NK-92 treated with Interleukin-12 subunit alpha and Interleukin-12 subunit beta, amount 100 ng/mL, for 24 hours (cell line): ENCODE measurements around the gene CYP27B1.
A peak's percentile ranks its signal among the peaks of the same experiment; 100 is the strongest.

ENCODE experiments used
- DNase-seq: peaks from one replicate; lab custom pipeline; 2025; lab: John Stamatoyannopoulos, UW

The CYP27B1 gene

GRCh38 chr12:57765003-57765697 lies 1.7 kb downstream of the CYP27B1 start:
- DNase-seq, result no peak

GRCh38 chr12:57764662-57765002 lies 2.2 kb downstream of the CYP27B1 start:
- DNase-seq, result no peak

- no peak for DNase-seq
These were observed 2.8 kb downstream of the CYP27B1 start for GRCh38 chr12:57763881-57764661.

GRCh38 chr12:57762463-57762862 lies 4.4 kb downstream of the CYP27B1 start:
- no peak for DNase-seq

- no peak for DNase-seq
These were observed 5.4 kb downstream of the CYP27B1 start for GRCh38 chr12:57761391-57761998.

GRCh38 chr12:57760347-57760982 lies 6.4 kb downstream of the CYP27B1 start:
- DNase-seq, result no peak

- no peak for DNase-seq
These were observed 7.4 kb downstream of the CYP27B1 start for GRCh38 chr12:57759360-57759980.

- no peak for DNase-seq
These were observed 8.1 kb downstream of the CYP27B1 start for GRCh38 chr12:57758552-57759359.

GRCh38 chr12:57757771-57758170 lies 9.1 kb downstream of the CYP27B1 start:
- no peak for DNase-seq

GRCh38 chr12:57756406-57757341 lies 10.2 kb downstream of the CYP27B1 start:
- DNase-seq, result no peak

GRCh38 chr12:57755454-57756372 lies 11.2 kb downstream of the CYP27B1 start:
- DNase-seq, result no peak

- DNase-seq, result no peak
These were observed 11.8 kb downstream of the CYP27B1 start for GRCh38 chr12:57755194-57755453.

- DNase-seq, result peak; percentile 77
These were observed 12.3 kb downstream of the CYP27B1 start, which contains the start of gene MARCHF9 for GRCh38 chr12:57754411-57755193. TSS of gene MARCHF9 (plus strand) at chr12:57755103. CDS start at chr12:57755529, 426 bp downstream.

GRCh38 chr12:57753756-57754337 lies 13.0 kb downstream of the CYP27B1 start:
- DNase-seq, result no peak

- no peak for DNase-seq
These were observed 14.2 kb downstream of the CYP27B1 start for GRCh38 chr12:57752668-57753000.

- DNase-seq, result peak; percentile 98
These were observed 14.8 kb downstream of the CYP27B1 start, which contains the start of gene CDK4 for GRCh38 chr12:57751788-57752667. TSS of gene CDK4 (minus strand) at chr12:57752310. CDS start at chr12:57751717, 593 bp downstream.

GRCh38 chr12:57751432-57751787 lies 15.5 kb downstream of the CYP27B1 start:
- DNase-seq, result no peak
